ENCODE results near the gene ACTN4. TPM values are rescaled to one million over a fixed set of nuclear protein-coding genes. Genes with fewer than 3 reads are reported as not detected.
A peak's percentile ranks its signal among the peaks of the same experiment; 100 is the strongest.

The ACTN4 gene
- polyA plus RNA-seq, 2 of the 4 experiments (the other 2 are of a cell fraction): 605 to 967 TPM

DNA sequence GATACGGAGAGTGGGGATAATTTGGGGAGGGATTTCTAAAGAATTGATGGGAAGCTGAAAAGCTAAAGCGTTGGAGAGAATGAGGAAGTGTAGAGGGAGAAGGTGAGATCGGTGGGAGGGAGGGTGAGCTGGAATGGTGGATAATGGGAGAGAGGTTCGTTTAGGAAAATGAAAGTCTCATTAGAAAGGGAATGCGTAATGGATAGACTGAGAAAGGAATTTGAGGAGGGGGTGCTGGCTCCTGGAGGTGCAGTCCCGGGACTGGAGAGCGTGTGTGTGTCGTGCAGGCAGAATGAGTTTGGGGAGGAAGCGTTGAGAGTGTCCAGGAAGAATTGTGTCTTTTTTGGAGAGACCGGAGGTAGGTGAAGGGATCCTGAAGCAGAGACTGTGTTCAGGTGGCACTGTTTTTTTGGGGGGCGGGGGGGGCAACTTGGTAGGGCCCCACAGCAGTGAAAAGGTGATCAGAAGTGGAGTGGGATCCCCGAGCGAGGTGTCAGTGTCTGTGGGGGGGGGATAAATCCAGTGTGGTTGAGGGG is 1.4 kb downstream of the ACTN4 start:
- no peak for ATAC-seq
- H3K27ac ChIP-seq: peak overlapping the region; percentile 87 to 91
- WGBS (ENCODE audit: missing lambda C conversion rate): 1% methylated on average over 12 of the region's 13 CpGs
- peak overlapping the region; percentile 83 for H3K4me2 ChIP-seq
- CTCF ChIA-PET: interaction anchor here (0.7 to 10.0 kb wide), 16 partner anchors 9 to 281 kb away, joined by 3 to 157 read pairs (median 6); partner anchors contain the start of genes FAM98C, MRPS12 and SARS2
- no peak for FAIRE-seq
- H3K9me3 ChIP-seq: no peaks in the 10 kb centered on the region
- POLR2A ChIA-PET: interaction anchor here (1.0 to 4.1 kb wide), 11 partner anchors 9 to 200 kb away, joined by 3 to 61 read pairs (median 9); partner anchors contain the start of gene EIF3K
- no peak for DNase-seq (ENCODE audit: low read depth in 1 of 2, low spot score in 1 of 2)
- TF ChIP-seq JUNB (IDR thresholded peaks at IDR 0.05) (no peak), JUN (IDR thresholded peaks at IDR 0.05) (no peak), PBX3 (IDR thresholded peaks at IDR 0.05) (0 out of 2 replicates have a peak, but pooled peaks have one; percentile 72), MYC (IDR thresholded peaks at IDR 0.05; ENCODE audit: borderline replicate concordance, low read length) (no peak), CHD2 (IDR thresholded peaks at IDR 0.05; ENCODE audit: low read length, partially characterized antibody) (no peak), REST (IDR thresholded peaks at IDR 0.05) (no peak), HOXB13 (CRISPR knock-in tag; IDR thresholded peaks at IDR 0.05; ENCODE audit: low read depth) (no peak), HDAC2 (IDR thresholded peaks at IDR 0.05) (no peak), ESRRA (IDR thresholded peaks at IDR 0.05; ENCODE audit: borderline replicate concordance, low read length) (no peak), FOSB (CRISPR knock-in tag; IDR thresholded peaks at IDR 0.05) (0 out of 2 replicates have a peak, but pooled peaks have one; percentile 34), NFE2L2 (conservative IDR thresholded peaks at IDR 0.05; ENCODE audit: low read length) (no peak), NPAS2 (CRISPR knock-in tag; IDR thresholded peaks at IDR 0.05; ENCODE audit: borderline replicate concordance) (no peak)
- TF ChIP-seq, protein P1, sequence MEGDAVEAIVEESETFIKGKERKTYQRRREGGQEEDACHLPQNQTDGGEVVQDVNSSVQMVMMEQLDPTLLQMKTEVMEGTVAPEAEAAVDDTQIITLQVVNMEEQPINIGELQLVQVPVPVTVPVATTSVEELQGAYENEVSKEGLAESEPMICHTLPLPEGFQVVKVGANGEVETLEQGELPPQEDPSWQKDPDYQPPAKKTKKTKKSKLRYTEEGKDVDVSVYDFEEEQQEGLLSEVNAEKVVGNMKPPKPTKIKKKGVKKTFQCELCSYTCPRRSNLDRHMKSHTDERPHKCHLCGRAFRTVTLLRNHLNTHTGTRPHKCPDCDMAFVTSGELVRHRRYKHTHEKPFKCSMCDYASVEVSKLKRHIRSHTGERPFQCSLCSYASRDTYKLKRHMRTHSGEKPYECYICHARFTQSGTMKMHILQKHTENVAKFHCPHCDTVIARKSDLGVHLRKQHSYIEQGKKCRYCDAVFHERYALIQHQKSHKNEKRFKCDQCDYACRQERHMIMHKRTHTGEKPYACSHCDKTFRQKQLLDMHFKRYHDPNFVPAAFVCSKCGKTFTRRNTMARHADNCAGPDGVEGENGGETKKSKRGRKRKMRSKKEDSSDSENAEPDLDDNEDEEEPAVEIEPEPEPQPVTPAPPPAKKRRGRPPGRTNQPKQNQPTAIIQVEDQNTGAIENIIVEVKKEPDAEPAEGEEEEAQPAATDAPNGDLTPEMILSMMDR (IDR thresholded peaks at IDR 0.05): 0 out of 3 replicates have a peak, but pooled peaks have one; percentile 6
- TF ChIP-seq, protein P2, sequence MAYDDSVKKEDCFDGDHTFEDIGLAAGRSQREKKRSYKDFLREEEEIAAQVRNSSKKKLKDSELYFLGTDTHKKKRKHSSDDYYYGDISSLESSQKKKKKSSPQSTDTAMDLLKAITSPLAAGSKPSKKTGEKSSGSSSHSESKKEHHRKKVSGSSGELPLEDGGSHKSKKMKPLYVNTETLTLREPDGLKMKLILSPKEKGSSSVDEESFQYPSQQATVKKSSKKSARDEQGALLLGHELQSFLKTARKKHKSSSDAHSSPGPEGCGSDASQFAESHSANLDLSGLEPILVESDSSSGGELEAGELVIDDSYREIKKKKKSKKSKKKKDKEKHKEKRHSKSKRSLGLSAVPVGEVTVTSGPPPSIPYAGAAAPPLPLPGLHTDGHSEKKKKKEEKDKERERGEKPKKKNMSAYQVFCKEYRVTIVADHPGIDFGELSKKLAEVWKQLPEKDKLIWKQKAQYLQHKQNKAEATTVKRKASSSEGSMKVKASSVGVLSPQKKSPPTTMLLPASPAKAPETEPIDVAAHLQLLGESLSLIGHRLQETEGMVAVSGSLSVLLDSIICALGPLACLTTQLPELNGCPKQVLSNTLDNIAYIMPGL (CRISPR knock-in tag; IDR thresholded peaks at IDR 0.05; ENCODE audit: borderline replicate concordance): 0 out of 2 replicates have a peak, but pooled peaks have one; percentile 19
- H3K4me3 ChIP-seq: peak overlapping the region; percentile 85
- H3K4me1 ChIP-seq: peaks cover 51% of the 10 kb centered on the region
